Central memory CD4-positive, alpha-beta T cell (primary cell): ENCODE data around the gene MYADML2.
A peak's percentile ranks its signal among the peaks of the same experiment; 100 is the strongest.

Source experiments
- DNase-seq: peaks from one replicate; pipeline ENCODE4 v3.0.0; 2022

MYADML2 gene

DNA sequence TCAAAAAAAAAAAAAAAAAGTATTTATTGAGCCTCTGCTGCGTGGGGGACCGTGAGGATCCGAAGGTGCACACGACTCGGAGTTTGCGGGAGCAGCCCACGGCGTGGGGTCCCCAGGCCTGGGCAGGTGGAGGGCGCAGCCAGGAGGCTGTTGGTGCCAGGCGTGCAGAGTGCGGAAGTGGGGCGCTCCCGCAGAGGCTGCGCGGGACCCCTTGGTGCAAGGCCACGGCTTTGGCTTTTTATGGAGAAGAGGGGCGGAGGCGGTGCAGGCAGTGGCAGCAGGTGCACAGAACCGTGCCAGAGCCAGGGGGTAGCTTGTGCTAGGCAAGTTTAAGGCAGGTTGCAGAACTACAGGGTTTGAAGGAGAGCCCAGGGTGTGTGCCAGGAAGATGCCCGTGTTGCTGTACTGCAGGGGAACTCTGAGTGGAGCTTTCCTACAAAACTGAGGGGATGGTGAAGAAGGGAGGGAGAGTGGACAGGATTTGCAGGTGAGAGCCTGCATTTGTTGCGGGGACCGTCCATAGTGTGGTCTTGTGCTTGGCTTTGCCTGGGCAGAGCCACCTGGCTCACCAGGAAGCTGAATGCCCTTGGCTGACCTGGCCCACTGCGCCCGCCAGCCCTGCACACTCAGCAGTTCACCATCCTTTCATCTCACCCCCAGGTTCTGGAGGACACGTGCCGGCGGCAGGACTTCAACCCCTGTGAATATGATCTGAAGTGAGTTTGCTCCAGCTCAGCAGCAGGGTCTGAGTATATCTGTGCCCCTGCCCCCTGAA, 31.7 kb upstream of the MYADML2 start:
- DNase-seq, result no peak

DNA sequence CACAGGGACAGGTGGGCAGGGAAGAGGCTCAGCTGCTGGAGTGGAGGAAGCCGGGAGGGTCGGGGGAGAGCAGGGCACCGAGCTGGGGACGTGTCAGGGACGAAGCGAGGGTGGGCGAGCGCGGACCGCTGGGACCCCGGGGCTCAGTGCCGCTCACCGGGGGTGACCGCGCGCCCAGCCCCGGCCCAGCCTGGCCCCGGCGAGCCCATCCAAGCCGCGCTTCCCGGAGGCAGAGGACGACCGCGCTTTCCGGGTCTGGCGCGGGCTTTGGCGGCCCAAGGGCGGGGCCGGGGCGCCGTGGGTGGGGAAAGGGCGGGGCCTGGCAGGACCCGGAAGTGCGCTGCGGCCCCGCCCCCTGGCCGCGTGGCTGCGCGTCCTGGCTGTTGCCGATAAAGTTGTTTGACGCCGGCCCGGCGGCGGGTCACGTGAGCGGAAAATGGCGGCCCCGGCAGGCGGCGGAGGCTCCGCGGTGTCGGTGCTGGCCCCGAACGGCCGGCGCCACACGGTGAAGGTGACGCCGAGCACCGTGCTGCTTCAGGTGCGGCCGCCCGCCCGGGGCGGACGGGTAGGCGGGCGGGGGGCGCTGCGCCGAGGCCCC, 30.3 kb upstream of the MYADML2 start, which contains the start of gene ASPSCR1:
ASPSCR1 (plus strand) TSS at position 419 of the 598 bp plus-strand sequence; CDS start at position 437, 18 bp downstream.
- peak; percentile 90 for DNase-seq

DNA sequence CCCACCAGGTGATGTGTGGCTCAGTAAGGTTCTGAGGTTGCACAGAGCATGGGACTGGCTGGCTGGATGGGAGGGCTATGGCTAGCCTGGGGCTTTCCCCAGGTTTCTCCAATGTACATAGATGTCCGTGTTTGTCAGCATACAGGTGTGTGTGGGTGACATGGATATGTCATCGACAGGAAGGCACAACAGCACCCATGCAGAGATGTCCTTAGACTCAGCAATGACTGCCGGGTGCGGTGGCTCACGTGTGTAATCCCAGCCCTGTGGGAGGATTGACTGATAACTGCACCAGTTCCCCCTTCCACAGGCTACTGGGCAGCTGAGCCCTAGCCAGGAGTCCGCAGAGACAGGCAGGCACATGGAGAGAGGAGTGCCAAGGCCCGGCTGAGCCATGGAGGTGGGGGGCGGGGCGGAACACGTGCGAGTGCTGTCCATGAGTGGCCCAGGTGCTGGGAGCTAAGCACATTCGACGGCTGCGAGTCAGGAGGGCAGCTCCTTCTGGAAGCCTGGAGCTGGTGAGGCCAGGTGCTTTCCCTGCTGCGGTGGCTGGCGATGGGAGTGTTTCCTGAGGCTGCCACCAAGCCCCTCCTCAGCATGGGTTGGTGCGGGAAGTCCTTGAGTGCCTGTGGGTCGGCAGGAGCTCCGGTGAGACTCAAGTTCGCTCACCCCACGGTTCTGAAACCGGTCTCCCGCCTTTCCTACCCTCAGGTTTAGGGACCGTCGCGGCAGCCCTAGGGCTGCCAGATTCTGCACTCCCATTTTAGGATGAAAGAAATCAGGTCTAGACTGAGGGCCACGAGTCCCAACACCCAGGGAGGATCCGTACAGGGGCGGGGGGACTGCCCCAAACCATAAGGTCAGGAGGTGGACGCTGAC, 29.5 kb upstream of the MYADML2 start:
- DNase-seq, result no peak

DNA sequence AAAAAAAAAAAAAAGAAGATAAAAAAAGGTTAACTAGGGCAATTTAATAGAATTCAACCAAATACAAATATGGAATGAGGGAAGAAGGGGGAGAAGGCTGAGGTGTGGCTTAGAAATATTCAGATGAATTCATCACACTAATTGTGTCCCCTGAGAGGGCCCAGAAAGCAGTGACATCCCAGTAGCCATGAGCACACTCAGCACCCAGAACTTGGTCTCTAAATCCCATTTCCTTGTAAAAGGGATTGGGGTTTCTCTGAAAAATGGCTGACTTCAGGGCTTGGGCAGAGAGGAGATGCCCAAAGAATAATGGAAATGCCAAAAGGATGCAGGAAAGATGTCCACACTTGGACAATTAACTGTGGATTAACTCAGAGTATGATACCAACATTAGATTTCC, 26.4 kb upstream of the MYADML2 start:
- DNase-seq, result no peak

DNA sequence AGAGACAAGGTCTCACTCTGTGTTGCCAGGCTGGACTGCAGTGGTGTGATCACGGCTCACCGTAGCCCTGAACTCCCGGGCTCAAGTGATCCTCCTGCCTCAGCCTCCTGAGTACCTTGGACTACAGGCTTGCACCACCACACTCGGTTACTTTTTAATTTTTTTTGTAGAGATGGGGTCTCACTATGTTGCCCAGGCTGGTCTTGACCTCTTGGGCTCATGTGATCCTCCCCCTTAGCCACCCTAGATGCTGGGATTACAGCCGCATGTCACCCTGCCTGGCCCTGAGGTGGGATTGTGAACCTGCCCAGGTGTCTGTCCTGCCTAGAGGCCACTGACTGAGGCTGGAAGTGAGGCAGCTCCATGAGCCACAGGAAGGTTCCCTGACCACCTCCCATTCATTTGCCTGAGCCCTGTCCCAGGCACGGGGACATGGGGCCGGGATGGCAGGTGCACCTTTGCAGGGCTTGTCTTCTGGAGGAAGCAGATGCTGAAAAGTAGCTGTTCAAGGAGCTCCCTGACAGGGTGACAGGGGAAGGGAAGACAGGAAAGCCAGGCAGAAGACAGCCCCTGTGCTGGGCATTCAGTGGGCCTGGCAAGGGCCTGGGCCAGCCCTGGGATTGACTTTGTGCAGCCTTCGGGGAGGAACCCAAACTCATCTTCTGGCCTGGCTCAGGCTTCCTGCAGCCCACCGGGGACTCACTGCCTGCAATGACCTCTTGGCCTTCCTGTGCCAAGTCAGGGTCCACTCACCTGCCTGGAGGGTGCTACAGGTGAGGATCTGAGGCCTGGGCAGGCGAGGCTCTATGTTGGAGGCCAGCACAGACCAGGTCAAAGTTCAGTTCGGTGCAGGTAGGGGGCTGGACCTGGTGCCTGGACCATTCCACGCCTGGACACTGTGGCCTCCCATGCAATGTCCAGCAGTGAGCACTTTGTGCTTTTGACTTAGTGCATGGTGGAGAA, 22.1 kb upstream of the MYADML2 start:
- DNase-seq, result no peak

DNA sequence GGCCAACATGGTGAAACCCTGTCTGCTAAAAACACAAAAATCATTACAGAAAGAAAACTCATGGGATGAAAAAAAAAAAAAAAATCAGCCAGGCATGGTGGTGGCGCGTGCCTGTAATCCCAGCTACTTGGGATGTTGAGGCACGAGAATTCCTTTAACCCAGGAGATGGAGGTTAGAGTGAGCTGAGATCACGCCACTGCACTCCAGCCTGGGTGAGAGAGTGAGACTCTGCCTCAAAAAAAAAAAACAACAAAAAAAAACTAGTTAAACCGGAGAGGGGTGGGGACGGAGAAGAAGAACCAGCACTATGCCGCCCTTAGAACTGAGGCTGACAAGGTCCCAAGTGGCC, 21.3 kb upstream of the MYADML2 start:
- no peak for DNase-seq

DNA sequence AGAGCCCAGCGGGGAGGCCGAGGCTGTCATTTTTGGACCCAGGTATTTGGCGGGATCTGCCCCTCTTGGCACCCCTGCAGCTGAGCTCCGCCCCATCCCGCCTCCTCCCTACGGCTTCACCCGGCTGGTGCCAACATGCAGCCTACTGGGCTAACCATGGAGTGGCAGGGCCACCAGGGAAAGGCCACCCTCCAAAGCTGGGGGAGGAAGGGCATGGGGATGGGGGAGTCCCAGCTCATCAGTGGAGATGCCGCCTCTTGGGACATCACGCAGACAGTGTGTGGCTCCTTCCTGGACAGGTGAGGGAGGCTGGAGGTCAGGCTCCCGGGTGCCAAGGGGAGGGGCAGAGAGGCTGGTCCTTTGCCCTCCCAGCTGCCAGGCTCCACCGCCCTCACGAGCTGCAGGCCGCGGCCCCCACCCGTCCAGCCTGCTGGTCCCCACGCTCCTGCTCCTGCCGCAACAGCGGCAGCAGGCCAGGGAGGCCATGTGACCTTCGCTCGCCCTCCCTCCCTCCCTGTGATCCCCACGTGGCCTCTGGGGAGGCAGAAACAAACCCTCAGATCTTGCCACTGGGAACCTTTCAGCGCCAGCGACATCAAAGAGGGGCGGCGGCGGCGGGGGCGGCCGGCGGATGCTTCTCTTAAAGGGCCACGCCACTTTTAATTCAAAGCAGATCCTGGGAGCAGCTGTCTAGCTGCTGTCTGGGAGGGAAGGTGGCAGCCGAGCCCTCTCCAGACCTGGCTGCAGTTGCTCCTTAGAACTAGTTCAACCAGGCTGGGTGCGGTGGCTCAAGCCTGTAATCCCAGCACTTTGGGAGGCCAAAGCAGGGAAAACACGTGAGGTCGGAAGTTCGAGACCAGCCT, 20.7 kb upstream of the MYADML2 start:
- DNase-seq, result peak; percentile 84

DNA sequence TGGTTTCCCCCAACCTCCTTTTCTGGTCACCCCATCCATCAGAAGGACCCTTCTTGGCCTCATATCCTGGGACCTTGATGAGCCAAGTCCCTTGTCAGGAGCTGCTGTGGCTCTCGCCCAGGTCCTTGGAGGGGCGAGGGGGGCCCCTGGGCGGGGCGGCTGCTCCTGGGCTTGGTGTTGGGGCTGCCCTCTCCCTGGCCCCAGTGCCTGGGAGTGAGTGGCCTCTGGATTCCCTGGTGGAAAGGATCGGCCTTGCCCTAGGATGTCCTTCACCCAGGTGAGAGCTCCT, 20.2 kb upstream of the MYADML2 start:
- no peak for DNase-seq

DNA sequence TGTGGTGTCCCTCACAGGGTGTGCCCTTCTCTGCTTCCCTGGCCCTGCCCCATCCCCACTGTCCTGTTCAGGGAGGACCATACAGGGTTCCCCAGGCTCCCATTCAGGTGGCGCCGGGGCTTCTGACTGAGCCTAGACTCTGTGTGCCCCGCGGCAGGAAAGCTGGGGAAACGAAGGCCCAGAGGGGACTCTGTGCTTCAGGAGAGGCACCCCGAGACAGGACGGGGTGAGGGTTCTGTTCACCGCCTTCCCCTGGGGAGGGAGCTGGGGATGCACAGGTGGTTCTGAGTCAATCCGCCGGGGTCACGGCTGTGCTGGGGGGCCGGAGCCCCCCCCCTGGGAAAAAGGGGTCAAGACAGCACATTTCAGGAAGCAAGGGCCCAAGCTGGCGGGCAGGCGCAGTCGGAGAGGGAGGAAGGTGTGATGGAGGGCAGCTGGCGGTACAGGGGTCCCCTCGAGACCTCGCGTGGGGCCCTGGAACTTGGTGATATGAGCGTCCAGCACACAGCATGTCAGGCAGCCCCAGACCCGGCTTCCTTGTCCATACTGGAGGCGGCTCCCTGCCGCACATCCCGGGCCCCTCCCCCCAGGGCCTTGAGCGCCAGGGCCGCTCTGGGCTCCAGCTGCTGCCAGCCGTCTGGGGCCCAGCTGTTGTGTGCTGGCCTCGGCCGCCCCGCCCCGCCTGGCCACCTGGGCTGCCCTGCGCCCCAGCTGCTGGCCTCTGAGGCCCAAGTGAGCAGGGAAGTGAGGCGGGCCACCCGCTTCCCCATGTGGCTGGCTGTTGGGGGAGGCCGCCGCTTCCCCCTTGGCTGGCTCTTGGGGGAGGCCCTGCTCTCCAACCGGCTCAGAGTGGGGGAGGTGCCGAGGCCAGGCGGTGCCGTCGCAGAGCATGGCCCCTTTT, 19.6 kb upstream of the MYADML2 start:
- no peak for DNase-seq

DNA sequence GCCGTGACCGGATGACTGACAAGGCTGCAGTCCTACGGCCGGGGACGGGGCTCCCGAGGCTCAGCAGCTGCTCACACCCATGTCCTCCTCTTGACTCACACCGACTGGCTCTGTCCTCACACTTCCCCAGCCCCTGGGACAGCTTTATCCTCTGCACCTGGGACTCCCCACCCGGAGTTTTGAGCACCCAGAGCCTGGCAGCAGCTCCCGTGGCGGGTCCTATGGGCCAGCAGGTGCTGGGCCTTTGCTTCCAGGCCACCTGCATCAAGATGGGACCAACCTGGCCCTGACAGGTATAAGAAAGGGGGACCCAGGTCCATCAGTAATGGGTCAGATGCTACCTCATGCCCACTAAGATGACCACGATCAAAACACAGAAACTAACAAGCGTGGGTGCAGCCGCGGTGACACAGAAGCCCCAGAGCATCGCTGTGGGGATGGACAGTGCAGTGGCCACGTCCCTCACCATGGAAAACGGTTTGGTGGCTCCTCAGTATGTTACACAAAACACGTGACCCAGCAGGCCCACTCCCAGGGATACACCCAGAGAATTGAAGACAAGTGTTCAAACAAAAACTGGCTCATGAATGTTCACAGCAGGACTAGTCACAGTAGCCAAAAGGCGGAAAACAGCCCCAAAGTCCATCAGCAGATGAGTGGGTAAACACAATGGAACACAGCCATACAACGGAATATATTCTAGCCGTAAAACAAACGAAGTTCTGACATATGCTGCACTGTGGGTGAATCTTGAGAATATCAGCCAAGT, 17.2 kb upstream of the MYADML2 start:
- DNase-seq, result no peak

DNA sequence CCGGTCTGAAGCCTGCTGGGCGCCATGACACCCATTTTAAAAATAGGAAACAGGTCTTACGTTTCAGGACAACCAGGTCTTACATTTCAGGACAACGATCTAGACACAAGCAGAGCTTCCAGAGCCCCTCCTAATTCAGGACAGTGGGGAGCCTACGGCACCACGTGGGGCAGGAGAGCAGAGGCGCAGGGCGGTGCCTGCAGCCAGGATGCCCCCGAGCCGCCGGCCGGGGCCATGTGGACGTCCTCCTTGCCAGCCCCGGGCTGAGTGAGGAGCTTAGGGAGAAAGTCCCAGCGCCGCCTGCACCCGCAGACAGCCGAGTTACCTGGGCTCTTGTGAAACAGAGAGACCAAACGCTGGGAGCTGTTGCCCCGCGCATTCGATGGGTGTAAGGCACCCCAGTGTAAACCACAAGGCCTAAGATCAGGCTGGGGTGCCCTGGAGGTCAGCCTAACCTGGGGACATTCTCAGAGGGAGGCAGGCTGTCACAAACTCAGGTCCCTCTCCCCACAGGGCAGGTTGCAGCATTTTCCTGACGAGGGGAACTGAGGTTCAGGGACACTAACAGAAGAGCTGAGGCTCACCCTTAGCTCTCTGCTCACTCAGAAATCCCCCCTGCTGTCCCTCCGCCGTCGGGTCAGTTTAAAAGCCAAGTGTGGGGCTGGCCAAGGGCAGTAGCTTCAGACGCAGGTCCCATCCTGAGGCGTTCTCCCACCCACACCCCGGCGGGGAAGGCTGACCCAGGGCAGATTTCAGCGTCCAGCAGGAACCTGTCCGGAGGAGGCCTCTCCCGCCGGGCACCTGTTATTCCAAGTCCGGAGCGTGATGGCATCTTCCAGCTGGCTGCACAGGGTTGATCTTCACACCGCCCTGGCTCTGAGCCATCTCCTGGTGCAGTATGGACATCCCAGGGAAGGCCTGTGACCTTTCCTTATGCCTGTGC, 15.7 kb upstream of the MYADML2 start:
- no peak for DNase-seq

DNA sequence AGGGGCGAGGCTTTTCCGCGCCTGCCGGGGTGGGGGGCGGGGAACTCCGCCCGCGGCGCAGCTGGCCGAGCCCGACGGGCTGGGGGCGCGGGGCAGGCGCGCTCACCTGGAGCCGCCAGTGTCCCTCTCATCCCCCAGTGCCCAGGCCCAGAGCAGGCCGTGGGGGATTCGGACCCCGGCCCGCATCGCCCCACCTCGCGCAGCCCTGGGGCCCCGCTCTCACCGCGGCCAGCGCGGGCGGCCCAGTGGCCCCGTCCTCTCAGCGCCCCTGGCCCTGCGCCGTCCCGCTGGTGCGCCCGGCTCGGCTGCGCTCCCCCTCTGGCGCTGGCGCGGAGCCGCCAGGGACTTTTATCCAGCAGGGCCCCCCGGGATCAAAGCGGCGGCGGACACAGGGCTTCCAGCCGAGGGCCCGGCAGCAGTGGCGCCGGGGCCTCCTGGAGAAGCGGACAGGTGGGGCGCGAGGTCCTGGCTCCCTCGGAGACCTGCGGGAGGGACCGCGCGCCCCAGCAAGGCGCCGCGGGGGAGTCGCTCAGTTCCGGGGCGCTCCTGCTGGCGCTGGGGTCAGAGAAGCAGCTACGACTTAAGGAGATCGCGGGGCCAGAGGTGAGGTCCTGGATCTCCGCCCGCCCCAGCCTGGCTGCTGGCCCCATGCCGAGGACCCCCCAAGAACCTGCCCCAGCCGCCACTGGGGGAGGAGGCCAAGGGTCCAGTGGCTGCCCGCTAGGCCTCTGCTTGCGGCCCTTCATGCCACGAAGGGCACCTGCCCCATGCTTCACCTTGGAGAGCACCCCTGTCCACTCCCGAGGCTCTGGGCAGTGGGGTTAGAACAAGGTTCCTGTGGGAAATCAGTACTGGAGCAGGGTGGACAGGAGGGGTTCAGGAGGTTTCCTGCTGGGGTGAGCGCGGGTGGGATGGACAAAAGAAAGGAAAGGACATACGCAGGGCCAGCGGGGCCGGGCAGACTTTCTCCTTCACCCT, 14.8 kb upstream of the MYADML2 start:
- DNase-seq, result no peak

DNA sequence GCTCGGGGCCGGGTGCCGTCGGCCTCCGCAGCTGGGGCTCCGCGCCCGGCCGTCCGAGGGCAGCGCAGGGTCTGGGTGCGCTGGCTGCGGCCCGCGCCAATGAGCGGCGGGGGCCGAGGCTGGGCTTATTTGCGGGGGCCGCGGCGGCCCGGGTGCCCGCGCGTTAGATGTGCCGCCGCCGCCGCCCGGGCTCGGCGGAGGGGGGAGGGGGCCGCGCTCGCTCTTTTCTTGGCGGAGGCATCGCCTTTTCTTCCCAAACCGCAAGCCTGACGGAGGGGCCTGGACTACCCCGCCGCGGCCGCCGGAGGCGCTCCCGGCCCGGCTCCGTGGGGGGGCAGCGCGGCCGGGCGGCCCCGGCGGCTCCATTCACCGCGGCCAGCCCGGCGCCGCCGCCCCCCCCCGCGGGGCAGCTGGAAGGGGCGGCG, 14.1 kb upstream of the MYADML2 start, which contains the start of gene NOTUM:
NOTUM (minus strand) TSS at position 101 of the 425 bp plus-strand sequence. CDS start 278 bp downstream, outside the sequence.
- DNase-seq, result no peak

DNA sequence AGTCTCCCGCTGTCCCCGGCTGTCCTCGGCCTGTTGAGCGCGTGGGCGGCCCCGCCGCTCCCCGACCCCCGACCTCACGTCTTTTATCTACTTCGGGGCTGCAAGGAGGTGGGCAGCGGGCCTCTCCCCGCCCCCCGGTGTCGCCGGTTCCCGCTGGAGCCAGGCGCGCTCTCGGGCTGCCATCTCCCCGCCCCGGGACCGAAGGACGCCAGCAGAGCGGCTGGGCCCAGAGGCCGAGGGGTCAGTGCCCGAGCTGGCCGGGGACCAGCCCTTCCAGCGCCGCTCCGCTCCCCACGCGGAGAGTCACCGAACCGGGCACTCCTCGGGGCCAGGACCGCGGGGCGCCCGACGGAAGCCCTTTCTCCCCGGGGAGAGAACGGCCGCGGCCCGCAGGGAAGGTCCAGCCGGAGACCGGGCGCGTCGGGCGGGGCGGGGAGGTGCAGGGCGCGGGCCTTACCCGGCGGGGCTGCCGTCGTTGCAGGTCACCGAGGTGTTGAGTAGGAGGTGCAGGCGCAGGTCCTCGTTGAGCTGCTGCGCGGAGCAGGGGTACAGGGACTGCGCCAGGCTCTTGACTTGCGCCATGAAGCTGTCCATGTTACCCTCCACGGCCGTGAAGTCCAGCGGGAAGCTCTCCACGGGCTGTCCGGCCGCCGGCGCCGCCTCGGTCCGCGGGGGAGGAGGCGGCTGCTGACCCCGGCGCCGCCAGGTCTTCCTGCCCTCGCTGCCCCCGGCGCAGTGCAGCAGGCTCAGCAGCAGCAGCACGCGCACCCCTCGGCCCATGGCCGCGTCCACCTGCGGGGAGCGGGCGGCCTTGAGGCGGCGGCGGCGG, 13.3 kb upstream of the MYADML2 start:
- DNase-seq, result no peak

DNA sequence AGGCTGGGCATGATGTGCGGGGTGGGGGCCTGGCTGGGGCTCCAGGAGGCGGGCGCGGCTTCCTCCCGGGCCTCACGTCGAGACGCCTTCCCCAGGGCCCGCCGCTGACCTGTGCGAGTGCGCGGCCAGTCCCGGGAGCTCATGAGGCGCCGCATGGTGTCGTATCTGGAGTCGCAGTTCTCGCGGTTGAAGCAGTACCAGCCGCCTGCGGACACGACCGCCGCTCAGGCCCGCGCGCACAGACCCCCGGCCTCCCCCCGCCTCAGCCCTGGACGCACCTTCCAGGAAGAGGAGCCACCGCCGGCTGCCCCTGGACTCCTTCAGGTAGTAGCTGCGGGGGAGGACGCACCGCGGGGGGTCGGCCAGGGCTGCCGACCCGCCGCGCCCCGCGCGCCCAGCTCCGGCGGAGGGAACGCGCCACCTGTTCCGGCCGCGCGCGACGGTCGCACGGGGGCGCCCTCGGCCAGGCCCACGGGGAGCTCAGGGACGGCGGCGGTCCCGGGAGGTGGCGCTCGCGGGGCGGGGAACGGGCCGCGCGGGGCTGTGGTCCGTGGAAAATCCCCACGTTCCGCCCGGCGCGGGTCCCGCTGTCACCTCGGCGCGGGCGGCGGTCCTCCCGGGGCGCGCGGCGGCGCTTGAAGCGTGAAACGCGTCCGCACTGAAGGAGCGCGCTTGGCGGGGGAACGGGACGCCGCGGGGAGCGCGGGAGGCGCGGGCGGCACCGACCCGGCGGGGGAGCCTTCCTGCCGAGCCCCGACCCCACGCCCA, 12.5 kb upstream of the MYADML2 start:
- DNase-seq, result peak; percentile 80
